ENCODE results near the gene ASIP.

- TF ChIP-seq TAF1 (IDR thresholded peaks at IDR 0.05; ENCODE audit: borderline replicate concordance, insufficient read depth, low read length) (no peak), POLR2AphosphoS5 (IDR thresholded peaks at IDR 0.05; ENCODE audit: low read depth, low read length) (no peak), FOXP2 (optimal IDR thresholded peaks at IDR 0.05; ENCODE audit: borderline replicate concordance, extremely low read depth, extremely low read length, insufficient read depth) (no peak), SIN3A (IDR thresholded peaks at IDR 0.05; ENCODE audit: borderline replicate concordance, insufficient read depth, low read length) (no peak)
- TF ChIP-seq, protein P1, sequence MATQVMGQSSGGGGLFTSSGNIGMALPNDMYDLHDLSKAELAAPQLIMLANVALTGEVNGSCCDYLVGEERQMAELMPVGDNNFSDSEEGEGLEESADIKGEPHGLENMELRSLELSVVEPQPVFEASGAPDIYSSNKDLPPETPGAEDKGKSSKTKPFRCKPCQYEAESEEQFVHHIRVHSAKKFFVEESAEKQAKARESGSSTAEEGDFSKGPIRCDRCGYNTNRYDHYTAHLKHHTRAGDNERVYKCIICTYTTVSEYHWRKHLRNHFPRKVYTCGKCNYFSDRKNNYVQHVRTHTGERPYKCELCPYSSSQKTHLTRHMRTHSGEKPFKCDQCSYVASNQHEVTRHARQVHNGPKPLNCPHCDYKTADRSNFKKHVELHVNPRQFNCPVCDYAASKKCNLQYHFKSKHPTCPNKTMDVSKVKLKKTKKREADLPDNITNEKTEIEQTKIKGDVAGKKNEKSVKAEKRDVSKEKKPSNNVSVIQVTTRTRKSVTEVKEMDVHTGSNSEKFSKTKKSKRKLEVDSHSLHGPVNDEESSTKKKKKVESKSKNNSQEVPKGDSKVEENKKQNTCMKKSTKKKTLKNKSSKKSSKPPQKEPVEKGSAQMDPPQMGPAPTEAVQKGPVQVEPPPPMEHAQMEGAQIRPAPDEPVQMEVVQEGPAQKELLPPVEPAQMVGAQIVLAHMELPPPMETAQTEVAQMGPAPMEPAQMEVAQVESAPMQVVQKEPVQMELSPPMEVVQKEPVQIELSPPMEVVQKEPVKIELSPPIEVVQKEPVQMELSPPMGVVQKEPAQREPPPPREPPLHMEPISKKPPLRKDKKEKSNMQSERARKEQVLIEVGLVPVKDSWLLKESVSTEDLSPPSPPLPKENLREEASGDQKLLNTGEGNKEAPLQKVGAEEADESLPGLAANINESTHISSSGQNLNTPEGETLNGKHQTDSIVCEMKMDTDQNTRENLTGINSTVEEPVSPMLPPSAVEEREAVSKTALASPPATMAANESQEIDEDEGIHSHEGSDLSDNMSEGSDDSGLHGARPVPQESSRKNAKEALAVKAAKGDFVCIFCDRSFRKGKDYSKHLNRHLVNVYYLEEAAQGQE (IDR thresholded peaks at IDR 0.05; ENCODE audit: insufficient read depth in 1 of 2, low read depth in 2 of 2, low read length in 2 of 2) = no peak
Observed at GRCh38 chr20:34216382-34216742, 24.9 kb upstream of the ASIP start.

Measured in PFSK-1 (cell line).